Sigmoid colon (tissue), 3 donors: ENCODE measurements around the gene HIBCH.

Experiments
- POLR2A ChIP-seq, 2 donors: fragments of 450-650 bp; IDR thresholded peaks; one replicate each; pipeline ENCODE4 v1.6.1; 2016; ENCODE audit warnings: antibody characterized with exemption in 2 of 2, mild to moderate bottlenecking in 2 of 2, moderate library complexity in 2 of 2
- TF ChIP-seq, protein P1 (sequence below), 4 experiments: fragments of 450-650 bp in 3 of 4; fragments of 200-600 bp in 1 of 4; IDR thresholded peaks; one replicate each; pipeline ENCODE4 v1.5.1; 2016 to 2019; ENCODE audit warnings: antibody characterized with exemption in 4 of 4, mild to moderate bottlenecking in 3 of 4, moderate library complexity in 2 of 4

DNA sequence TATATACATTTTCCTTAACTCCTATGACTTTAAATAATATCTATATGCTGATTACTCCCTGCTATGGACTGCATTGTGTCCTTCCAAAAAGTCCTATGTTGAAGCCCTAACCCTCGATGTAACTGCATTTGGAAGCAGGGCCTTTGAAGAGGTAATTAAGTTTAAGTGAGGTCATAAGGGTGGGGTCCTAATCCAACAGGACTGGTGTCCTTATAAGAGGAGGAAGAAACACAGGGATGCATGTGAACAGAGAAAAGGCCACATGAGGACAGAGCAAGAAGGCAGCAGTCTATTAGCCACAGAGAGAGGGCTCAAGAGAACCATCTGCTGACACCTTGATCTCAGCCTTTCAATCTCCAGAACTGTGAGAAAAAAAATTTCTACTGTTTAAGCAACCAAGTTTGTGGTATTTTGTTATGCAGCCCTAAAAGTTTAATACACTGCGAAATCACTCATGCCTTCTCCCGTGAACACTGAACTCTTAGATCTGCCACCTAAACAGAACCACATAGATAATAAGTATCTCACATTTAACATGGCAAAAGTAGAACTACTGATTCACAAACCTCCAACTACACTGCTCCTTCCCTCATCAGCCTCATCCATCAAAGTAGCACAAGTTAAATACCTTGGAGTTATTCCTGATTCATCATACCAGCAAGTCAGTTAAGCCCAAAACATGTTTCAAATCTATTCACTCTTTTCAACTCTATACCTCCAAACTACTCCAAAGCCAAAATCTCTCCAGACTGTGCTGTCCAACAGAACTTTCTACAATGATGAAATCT lies 65.4 kb downstream of the HIBCH start:
- TF ChIP-seq POLR2A (IDR thresholded peaks at IDR 0.05): no peak
- TF ChIP-seq, protein P1, sequence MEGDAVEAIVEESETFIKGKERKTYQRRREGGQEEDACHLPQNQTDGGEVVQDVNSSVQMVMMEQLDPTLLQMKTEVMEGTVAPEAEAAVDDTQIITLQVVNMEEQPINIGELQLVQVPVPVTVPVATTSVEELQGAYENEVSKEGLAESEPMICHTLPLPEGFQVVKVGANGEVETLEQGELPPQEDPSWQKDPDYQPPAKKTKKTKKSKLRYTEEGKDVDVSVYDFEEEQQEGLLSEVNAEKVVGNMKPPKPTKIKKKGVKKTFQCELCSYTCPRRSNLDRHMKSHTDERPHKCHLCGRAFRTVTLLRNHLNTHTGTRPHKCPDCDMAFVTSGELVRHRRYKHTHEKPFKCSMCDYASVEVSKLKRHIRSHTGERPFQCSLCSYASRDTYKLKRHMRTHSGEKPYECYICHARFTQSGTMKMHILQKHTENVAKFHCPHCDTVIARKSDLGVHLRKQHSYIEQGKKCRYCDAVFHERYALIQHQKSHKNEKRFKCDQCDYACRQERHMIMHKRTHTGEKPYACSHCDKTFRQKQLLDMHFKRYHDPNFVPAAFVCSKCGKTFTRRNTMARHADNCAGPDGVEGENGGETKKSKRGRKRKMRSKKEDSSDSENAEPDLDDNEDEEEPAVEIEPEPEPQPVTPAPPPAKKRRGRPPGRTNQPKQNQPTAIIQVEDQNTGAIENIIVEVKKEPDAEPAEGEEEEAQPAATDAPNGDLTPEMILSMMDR (IDR thresholded peaks at IDR 0.05): no peak
